ENCODE data around the gene ZMYND8.
"Not testable (repeated sequence)": the region's sequence is repeated elsewhere in the genome, so short reads cannot be mapped to it uniquely, and the experiment has no call there.

ZMYND8 gene

DNA sequence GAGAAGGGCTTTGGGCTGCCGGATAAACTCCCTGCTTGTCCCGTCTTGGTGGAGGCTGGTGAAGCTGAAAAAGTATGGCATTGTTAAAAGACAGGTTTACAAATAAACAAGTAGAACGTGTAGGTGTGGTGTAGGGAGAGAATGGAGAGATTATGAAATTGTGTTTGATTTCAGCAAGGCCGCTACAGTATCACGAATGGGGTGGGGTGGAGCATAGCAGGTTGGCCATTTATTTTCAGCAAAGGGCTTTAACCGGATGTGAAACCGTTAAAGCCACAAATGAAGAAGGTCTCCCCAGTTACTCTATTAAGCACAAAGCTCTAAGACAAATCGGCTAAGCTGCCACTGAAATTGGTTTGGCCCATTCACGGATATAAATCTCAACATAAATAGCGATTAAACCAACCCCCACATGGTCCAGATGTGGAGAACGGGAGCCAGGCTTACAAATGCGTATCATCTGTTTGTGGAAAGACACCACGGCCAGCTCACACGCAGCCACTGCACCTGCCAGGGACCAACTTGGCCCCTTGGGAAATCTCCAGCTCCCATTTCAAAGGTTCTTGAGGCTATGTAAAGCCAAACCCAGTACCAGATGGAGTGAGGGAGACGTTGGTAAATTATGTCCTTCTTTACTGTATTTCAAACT is 94.0 kb downstream of the ZMYND8 start:
- Histone ChIP-seq H3K4me1 (ENCODE audit: insufficient read depth, low read length) (peaks cover 6% of the 10 kb centered on the region), H3K27me3 (ENCODE audit: control insufficient read depth in 1 of 2, insufficient read depth in 2 of 2, low read length in 2 of 2) (no peaks in the 10 kb centered on the region), H3K27ac (ENCODE audit: low read depth, low read length) (no peak overlapping the region)

GRCh38 chr20:47262008-47262364 is 94.5 kb downstream of the ZMYND8 start:
- H3K9ac ChIP-seq (ENCODE audit: low read length): no peak overlapping the region
- H3K4me3 ChIP-seq (ENCODE audit: low read depth in 1 of 2, low read length in 2 of 2): no peak overlapping the region
- peaks cover 31% of the 10 kb centered on the region for H3K36me3 ChIP-seq (ENCODE audit: insufficient read depth, low read length)
- H3K9me3 ChIP-seq (ENCODE audit: low read length): no peaks in the 10 kb centered on the region
- H3K4me1 ChIP-seq (ENCODE audit: insufficient read depth, low read length): peaks cover 10% of the 10 kb centered on the region
- no peaks in the 10 kb centered on the region for H3K27me3 ChIP-seq (ENCODE audit: control insufficient read depth in 1 of 2, insufficient read depth in 2 of 2, low read length in 2 of 2)
- no peak overlapping the region for H3K27ac ChIP-seq (ENCODE audit: low read depth, low read length)

More for the DNA sequence above, 94.0 kb downstream of the ZMYND8 start:
- Histone ChIP-seq H3K36me3 (ENCODE audit: insufficient read depth, low read length) (peaks cover 31% of the 10 kb centered on the region), H3K9ac (ENCODE audit: low read length) (no peak overlapping the region), H3K4me3 (ENCODE audit: low read depth in 1 of 2, low read length in 2 of 2) (no peak overlapping the region), H3K9me3 (ENCODE audit: low read length) (no peaks in the 10 kb centered on the region)

- not testable (repeated sequence) for H3K27me3 ChIP-seq (ENCODE audit: control insufficient read depth in 1 of 2, insufficient read depth in 2 of 2, low read length in 2 of 2); H3K4me1 ChIP-seq (ENCODE audit: insufficient read depth, low read length); H3K9me3 ChIP-seq (ENCODE audit: low read length); H3K27ac ChIP-seq (ENCODE audit: low read depth, low read length); H3K4me3 ChIP-seq (ENCODE audit: low read depth in 1 of 2, low read length in 2 of 2); H3K9ac ChIP-seq (ENCODE audit: low read length)
- peaks cover 31% of the 10 kb centered on the region for H3K36me3 ChIP-seq (ENCODE audit: insufficient read depth, low read length)
Observed at GRCh38 chr20:47261161-47261774, 95.2 kb downstream of the ZMYND8 start.

GRCh38 chr20:47260540-47261126 is 95.9 kb downstream of the ZMYND8 start:
- H3K27ac ChIP-seq (ENCODE audit: low read depth, low read length): not testable (repeated sequence)

DNA sequence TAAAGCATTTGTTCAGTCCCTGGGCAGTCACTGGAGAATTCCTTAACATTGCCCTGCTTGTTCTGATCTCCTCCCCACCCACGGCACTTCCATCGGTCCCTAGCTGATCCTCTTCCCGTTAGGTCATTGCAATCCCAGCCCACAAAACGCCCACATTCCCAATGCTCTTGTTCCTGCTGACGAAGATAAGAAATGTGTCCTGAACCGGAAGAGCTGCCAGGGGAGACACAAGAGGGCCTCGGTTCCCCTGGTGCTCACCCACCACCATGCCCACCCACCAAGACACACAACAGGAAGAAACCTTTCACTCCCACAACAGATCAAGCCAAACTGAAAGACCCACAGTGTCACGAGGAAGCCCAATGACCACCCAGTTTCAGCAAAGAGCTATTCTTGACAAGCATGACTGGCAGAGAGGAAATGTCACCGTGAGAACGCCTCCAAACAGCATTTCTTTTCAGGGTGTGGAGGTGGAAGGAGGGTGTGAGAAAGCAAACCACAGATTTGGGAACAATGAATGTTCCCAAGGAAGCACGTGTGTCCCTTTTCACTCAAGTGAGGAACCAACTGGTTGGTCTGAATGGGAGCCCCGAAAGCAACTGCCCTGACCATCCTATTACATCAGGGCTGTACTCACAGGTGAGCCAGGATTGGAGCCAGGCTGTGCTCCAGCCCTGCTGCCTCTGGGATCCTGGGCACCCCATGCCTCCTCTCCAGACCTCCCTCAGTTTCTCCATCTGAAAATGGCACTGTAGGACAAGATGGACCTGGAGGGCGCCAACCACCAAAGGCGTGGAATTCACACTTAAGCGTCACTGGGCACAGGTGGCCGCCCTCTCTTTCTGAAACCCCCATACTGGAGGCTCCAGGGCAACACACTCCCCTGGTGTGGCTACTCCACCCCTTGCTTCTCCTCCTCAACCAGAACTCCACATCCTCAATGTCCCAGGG is 97.5 kb downstream of the ZMYND8 start:
- Histone ChIP-seq H3K9me3 (ENCODE audit: low read length) (no peaks in the 10 kb centered on the region), H3K9ac (ENCODE audit: low read length) (no peak overlapping the region), H3K27me3 (ENCODE audit: control insufficient read depth in 1 of 2, insufficient read depth in 2 of 2, low read length in 2 of 2) (no peaks in the 10 kb centered on the region), H3K27ac (ENCODE audit: low read depth, low read length) (no peak overlapping the region), H3K36me3 (ENCODE audit: insufficient read depth, low read length) (peaks cover 31% of the 10 kb centered on the region), H3K4me1 (ENCODE audit: insufficient read depth, low read length) (peaks cover 20% of the 10 kb centered on the region), H3K4me3 (ENCODE audit: low read depth in 1 of 2, low read length in 2 of 2) (no peak overlapping the region)

More at GRCh38 chr20:47260540-47261126, 95.9 kb downstream of the ZMYND8 start:
- H3K36me3 ChIP-seq (ENCODE audit: insufficient read depth, low read length): peaks cover 31% of the 10 kb centered on the region
- not testable (repeated sequence) for H3K9ac ChIP-seq (ENCODE audit: low read length); H3K27me3 ChIP-seq (ENCODE audit: control insufficient read depth in 1 of 2, insufficient read depth in 2 of 2, low read length in 2 of 2); H3K9me3 ChIP-seq (ENCODE audit: low read length); H3K4me3 ChIP-seq (ENCODE audit: low read depth in 1 of 2, low read length in 2 of 2); H3K4me1 ChIP-seq (ENCODE audit: insufficient read depth, low read length)

GRCh38 chr20:47257771-47258170 is 98.7 kb downstream of the ZMYND8 start:
- Histone ChIP-seq H3K36me3 (ENCODE audit: insufficient read depth, low read length) (peaks cover 31% of the 10 kb centered on the region), H3K9me3 (ENCODE audit: low read length) (no peaks in the 10 kb centered on the region), H3K27ac (ENCODE audit: low read depth, low read length) (no peak overlapping the region), H3K4me1 (ENCODE audit: insufficient read depth, low read length) (peaks cover 23% of the 10 kb centered on the region), H3K4me3 (ENCODE audit: low read depth in 1 of 2, low read length in 2 of 2) (no peak overlapping the region), H3K9ac (ENCODE audit: low read length) (no peak overlapping the region), H3K27me3 (ENCODE audit: control insufficient read depth in 1 of 2, insufficient read depth in 2 of 2, low read length in 2 of 2) (no peaks in the 10 kb centered on the region)

DNA sequence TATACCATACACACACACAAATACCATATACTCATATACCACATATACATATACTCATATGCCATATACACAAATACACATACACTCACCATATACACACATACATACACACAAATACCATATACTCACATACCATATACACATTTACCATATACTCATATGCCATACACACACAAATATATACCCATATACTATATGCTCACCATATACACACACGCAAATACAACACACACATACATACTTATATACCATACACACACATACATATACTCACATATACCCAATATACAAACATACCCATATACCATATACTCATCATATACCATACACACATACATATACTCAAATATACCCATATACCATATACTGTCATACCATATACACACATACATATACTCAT is 99.2 kb downstream of the ZMYND8 start:
- no peak overlapping the region for H3K27ac ChIP-seq (ENCODE audit: low read depth, low read length)
- peaks cover 21% of the 10 kb centered on the region for H3K4me1 ChIP-seq (ENCODE audit: insufficient read depth, low read length)
- no peaks in the 10 kb centered on the region for H3K9me3 ChIP-seq (ENCODE audit: low read length)
- no peak overlapping the region for H3K9ac ChIP-seq (ENCODE audit: low read length)
- H3K27me3 ChIP-seq (ENCODE audit: control insufficient read depth in 1 of 2, insufficient read depth in 2 of 2, low read length in 2 of 2): no peaks in the 10 kb centered on the region
- no peak overlapping the region for H3K4me3 ChIP-seq (ENCODE audit: low read depth in 1 of 2, low read length in 2 of 2)
- H3K36me3 ChIP-seq (ENCODE audit: insufficient read depth, low read length): peaks cover 27% of the 10 kb centered on the region

DNA sequence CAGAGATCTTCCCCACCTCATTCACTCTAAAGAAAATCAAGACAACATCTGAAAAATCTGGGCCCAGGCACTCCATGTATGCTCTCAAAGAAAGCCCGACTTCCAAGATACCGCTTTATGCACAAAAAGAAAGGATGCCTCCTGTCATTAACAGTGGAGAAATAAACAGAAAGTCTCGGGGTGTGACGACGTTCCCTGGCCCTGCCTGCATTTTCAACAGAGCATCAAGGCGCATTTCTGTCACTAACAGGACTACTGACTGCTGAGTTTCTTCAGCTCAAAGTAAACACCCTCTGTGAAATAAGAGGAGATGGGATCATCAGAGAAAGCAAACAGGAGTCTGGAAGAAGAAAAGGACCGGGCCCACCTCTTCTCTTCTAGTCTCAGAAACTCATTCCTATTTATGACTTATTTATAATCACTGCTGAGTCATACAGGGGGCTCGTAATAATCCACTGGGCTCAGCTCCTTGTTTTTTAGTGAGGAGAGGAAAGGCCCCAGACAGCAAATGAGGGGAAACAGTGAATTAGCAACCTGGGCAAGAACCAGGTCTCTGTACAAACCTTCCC is 99.7 kb downstream of the ZMYND8 start:
- Histone ChIP-seq H3K27ac (ENCODE audit: low read depth, low read length) (no peak overlapping the region), H3K36me3 (ENCODE audit: insufficient read depth, low read length) (peaks cover 24% of the 10 kb centered on the region)

GRCh38 chr20:47253872-47254271 is 102.6 kb downstream of the ZMYND8 start:
- no peak overlapping the region for H3K4me3 ChIP-seq (ENCODE audit: low read depth in 1 of 2, low read length in 2 of 2)
- no peak overlapping the region for H3K27ac ChIP-seq (ENCODE audit: low read depth, low read length)
- H3K36me3 ChIP-seq (ENCODE audit: insufficient read depth, low read length): peaks cover 19% of the 10 kb centered on the region
- H3K27me3 ChIP-seq (ENCODE audit: control insufficient read depth in 1 of 2, insufficient read depth in 2 of 2, low read length in 2 of 2): no peaks in the 10 kb centered on the region
- peaks cover 21% of the 10 kb centered on the region for H3K4me1 ChIP-seq (ENCODE audit: insufficient read depth, low read length)
- H3K9ac ChIP-seq (ENCODE audit: low read length): no peak overlapping the region
- H3K9me3 ChIP-seq (ENCODE audit: low read length): no peaks in the 10 kb centered on the region

More for the DNA sequence above, 99.7 kb downstream of the ZMYND8 start:
- H3K4me3 ChIP-seq (ENCODE audit: low read depth in 1 of 2, low read length in 2 of 2): no peak overlapping the region
- H3K9ac ChIP-seq (ENCODE audit: low read length): no peak overlapping the region
- no peaks in the 10 kb centered on the region for H3K9me3 ChIP-seq (ENCODE audit: low read length)
- H3K4me1 ChIP-seq (ENCODE audit: insufficient read depth, low read length): peaks cover 21% of the 10 kb centered on the region
- H3K27me3 ChIP-seq (ENCODE audit: control insufficient read depth in 1 of 2, insufficient read depth in 2 of 2, low read length in 2 of 2): no peaks in the 10 kb centered on the region

GRCh38 chr20:47252879-47253307 is 103.6 kb downstream of the ZMYND8 start:
- no peak overlapping the region for H3K27ac ChIP-seq (ENCODE audit: low read depth, low read length)
- H3K4me1 ChIP-seq (ENCODE audit: insufficient read depth, low read length): peaks cover 21% of the 10 kb centered on the region

More at GRCh38 chr20:47252879-47253307, 103.6 kb downstream of the ZMYND8 start:
- no peak overlapping the region for H3K4me3 ChIP-seq (ENCODE audit: low read depth in 1 of 2, low read length in 2 of 2)
- peaks cover 27% of the 10 kb centered on the region for H3K36me3 ChIP-seq (ENCODE audit: insufficient read depth, low read length)
- no peaks in the 10 kb centered on the region for H3K27me3 ChIP-seq (ENCODE audit: control insufficient read depth in 1 of 2, insufficient read depth in 2 of 2, low read length in 2 of 2)
- no peak overlapping the region for H3K9ac ChIP-seq (ENCODE audit: low read length)
- no peaks in the 10 kb centered on the region for H3K9me3 ChIP-seq (ENCODE audit: low read length)

All from muscle layer of colon (tissue), 2 donors.